HG03520 (cell line): ENCODE data around the gene CSRP3.

ENCODE experiments used
- ATAC-seq: cut with Tn5 transposase; IDR thresholded peaks from one replicate; pipeline ENCODE4 v1.9.1; 2021; ENCODE audit warnings: mild to moderate bottlenecking, moderate library complexity; ENCODE audit not compliant: unreplicated experiment

The CSRP3 gene

DNA sequence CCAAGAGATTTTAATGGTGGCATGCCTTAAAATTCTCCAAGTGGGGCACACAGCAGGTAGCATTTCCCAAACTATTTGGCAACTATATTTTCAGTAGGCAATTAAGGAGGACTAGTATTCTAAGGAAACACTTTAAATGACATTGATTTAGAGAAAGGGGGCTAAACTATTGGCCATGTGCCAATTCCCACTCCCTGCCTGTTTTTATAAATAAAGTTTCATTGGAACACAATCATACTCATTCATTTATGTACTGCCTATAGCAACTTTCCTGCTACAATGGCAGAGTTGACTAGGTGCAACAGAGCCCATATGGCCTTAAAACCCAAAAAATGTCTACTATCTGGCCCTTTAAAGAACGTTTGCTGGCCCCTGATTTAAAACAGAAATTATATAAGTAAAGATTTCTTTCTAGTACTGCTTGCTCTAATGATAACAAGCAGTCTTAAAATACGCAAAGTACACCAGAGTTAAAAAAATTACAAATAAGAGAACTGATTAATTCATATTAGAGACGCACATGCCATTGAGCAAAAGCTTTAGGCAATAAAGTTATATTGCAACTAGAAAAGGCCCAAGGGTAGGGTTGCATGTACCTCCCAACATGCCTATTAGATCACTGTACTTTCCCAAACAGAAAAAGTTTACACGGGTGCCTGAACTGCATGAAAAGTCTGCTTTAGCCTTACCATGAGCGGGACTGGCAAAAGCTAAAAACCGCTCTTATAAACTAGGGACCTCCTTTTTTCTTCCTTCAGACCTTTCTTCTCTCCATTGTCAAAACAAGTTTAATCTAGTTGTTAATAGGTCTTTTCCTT is 24.8 kb upstream of the CSRP3 start:
- ATAC-seq, result no peak

DNA sequence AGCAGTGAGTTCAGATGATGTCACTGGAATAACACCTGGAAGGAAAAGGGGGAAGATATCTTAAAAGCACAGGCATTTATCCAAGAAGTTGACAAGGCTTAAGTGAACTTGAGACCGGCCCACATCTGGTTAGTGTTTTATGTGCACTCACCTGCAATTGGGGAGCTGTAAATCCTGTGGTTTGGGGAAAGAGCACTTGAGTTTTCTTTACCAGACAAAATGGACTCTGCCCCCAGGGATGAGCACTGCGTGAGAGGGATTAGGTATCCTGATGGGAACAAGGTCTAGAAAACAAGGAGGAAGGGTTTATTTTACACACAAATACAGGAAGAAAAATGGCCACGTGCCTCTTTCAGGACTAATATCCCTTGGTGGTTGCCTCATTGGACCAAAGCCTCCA is 23.8 kb upstream of the CSRP3 start:
- ATAC-seq, result no peak

DNA sequence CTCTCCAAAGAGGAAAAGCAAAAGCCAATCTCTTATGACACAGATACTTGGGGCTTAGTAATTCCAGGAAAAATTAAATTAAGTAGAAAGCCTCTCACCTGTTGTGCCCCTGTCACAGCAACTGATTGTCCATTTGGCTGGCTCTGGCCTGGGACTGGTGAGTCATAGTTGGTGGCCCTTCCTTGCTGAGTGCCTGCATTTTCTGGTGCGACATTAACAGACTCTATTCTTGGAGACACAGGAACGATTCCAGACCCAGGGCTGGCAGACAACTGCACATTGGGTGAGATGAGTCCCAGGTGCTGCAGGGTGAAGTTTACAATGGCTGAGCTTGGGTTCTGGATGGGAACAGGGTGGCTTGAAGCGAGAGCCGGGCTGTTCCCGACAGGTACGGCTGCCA is 23.3 kb upstream of the CSRP3 start:
- no peak for ATAC-seq

DNA sequence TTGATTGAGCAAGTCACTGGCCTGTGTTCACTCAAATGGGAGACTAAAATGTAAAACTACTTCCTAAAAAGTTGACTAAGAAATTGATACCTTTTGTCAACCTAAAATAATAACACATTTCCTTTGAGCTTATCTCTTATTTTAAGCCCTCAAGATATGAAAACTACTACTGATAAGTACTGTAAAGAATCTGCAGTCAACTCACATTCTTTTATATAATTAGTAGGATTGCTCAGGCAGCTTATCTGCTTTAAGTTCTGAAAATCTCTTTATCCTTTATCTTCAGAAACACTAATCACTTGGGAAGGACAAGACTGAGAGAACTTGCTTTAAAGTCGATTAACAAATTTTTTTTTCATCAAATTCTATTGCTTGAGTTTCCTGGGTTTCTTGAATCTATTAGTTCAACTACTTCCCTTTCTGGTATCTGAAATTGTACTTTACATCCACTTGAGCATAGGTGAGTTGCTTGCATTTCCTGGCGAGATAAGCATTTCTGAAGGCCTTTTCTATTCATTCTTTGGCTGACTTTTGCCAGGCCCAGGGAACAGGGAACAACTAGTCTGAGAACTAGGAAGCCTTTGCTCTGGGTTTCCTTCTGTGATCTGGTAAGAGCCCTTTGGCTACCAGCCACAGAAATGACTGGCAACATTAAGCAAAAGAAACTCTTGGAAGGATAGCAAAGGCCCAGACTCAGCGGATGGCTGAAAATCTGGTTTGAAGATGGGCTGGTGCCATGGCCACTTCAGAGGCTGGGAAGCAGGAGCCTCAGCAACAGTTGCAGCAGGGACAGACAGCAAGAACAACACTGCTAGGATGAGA is 19.3 kb upstream of the CSRP3 start:
- ATAC-seq, result no peak

GRCh38 chr11:19218786-19219460 is 17.1 kb upstream of the CSRP3 start:
- no peak for ATAC-seq

DNA sequence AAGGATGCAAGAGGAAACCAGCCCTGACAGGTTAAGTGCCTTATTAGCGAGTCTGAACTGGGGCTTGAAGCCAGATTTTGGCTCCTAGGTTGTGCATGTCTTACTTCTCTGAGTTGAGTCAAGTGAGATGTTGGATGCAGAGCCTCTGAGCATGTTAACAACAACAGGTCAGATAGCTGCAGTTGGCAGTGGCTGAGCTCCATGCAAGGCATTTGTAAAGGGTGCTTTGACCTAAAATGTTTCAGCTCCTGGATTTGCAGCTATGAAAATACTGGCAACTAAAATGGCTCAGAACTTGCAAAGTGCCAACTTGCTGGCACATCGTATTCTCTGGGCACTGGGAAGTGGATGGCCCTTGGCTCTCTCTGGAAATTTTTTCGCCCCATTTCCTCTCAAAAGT is 16.4 kb upstream of the CSRP3 start:
- ATAC-seq, result no peak

GRCh38 chr11:19216709-19217374 is 15.1 kb upstream of the CSRP3 start:
- no peak for ATAC-seq

GRCh38 chr11:19216021-19216420 is 14.2 kb upstream of the CSRP3 start:
- no peak for ATAC-seq

- no peak for ATAC-seq
Measured at GRCh38 chr11:19209617-19210370, 8.0 kb upstream of the CSRP3 start.

GRCh38 chr11:19208959-19209546 is 7.3 kb upstream of the CSRP3 start:
- ATAC-seq, result no peak

DNA sequence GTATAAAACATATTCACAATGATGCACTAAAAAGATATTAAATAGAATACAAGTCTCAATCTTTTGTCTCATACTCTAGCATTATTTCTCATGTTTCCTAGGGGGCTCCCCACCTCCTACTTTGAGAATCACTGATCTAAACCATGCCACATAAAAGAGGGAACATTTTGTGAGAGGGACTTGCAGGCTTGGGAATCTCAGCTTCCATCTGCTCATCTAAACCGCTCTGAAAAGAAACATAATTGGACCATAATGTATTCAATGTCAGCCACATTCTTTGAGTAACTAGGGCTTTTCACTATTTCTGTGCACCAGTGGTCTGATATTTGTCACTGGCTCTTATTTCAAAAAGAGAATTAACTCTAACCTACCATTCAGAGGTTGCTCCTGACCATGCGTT is 6.4 kb upstream of the CSRP3 start:
- ATAC-seq, result no peak

GRCh38 chr11:19204836-19205235 is 3.1 kb upstream of the CSRP3 start:
- ATAC-seq, result no peak

GRCh38 chr11:19200410-19201201 is 1.2 kb downstream of the CSRP3 start:
- ATAC-seq, result no peak

DNA sequence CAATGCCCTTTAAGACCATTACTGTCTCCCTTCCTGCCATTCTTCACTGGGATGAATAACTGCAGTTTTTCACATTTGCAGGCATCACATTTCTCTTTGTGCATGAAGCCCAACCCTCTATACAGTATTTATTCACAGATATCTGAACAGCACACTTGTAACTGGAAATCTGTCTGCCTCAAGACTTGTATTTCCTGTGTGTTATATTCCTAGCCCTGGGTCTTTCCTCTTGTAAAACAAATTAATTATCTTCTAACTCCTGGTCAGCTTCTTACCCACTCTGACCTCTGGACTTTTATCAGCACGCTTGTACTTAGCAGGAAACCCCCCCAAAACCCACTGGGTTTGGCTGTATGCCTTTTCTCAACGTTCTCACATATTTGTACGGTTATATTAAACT is 2.0 kb downstream of the CSRP3 start:
- no peak for ATAC-seq

DNA sequence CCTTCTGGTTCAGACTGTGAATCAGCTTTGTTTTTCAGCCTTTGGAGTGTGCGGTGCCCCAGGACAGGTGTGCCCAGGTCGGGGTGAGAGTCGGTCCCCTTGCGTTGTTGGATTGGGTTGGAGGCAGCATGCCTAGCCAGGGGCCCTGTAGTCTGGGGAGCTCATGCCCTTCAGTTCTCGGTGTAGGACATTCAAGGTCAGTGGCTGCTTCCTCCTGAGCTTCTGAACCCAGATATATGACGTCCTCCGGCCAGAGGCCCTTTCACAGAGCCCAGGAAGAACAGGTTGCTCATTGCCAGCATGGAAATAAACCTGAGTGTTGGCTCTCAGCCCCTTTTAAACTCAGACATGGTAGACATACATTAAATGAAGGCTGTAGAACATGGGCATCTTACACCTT is 2.7 kb downstream of the CSRP3 start:
- ATAC-seq, result no peak

- no peak for ATAC-seq
Measured at GRCh38 chr11:19196432-19196831, 5.4 kb downstream of the CSRP3 start.

DNA sequence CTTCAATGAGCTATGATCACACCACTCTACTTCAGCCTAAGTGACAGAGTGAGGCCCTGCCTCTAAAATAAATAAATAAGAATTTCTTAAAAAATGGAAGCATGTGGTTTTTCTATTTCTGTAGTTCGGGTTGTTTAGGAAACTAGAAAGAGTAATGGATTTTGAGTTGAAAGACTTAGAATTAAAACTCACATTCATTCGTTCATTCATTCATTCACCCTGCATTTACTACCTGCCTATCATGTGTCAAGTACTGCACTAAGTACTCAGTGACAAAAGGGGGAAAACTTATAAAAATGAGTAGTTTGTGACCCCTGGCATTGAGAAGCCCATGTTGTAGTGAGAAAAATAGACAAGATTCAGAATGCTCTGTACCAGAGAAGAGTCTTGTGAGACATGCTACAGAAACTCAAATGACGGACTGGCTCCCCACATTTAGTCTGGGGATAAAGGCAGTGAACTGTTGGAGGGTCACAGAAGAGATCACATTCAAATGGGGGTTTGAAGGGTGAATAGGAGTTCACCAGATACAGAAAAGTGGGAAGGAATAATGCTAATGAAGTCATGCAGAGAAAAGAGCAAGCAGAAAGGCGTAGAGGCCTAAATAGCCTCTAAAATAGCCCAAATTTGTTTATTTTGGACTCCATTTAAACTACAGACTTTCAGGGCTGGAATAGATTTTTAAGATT is 7.0 kb downstream of the CSRP3 start:
- no peak for ATAC-seq

- no peak for ATAC-seq
Measured at GRCh38 chr11:19193916-19194315, 7.9 kb downstream of the CSRP3 start.
